ENCODE results near the gene TMTC1. TPM values are rescaled to one million over a fixed set of nuclear protein-coding genes. Genes with fewer than 3 reads are reported as not detected.

Gene TMTC1
- total RNA-seq, 1 donor from 2014 or later, result 35.3 TPM

DNA sequence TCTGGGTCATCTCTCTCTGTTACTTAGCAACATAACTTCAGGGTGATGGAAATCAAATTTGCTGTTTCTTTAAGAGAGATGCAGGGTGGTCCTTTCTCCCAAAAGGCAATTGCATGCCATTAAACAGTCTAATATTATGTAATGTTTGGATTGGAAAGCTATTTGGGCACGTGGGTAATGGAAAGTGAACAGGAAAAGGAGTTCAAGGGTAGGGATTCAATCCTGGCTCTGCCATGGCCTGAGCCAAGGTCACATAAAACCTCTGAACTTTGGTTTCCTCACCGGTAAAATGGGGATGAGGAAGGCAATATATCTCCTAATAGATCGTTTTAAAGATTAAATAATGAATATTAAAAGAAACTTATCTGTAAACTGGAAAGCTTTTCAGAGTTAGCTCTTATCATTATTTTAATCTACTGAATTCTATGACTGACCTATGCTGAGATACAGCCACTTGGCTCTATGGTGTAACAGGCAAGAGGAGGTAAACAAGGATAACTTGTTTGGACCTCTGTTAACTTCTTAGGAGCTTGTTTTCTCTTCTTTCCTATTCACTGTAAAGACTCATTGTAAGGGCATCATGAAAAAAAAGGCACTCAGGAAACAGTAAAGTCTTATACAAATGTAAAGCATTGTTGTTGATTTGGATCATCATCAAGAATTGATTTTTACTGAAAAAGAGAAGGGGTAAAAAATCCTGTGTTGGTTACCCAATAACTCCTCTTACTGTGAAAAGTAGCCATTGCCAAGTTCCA is 230.6 kb downstream of the TMTC1 start:
- DNase-seq (ENCODE audit: extremely low spot score, unreplicated experiment), result no peak
- H3K27ac Mint-ChIP-seq (ENCODE audit: unreplicated experiment), result no peak overlapping the region
- H3K36me3 Mint-ChIP-seq (ENCODE audit: unreplicated experiment), result peaks cover 19% of the 10 kb centered on the region

DNA sequence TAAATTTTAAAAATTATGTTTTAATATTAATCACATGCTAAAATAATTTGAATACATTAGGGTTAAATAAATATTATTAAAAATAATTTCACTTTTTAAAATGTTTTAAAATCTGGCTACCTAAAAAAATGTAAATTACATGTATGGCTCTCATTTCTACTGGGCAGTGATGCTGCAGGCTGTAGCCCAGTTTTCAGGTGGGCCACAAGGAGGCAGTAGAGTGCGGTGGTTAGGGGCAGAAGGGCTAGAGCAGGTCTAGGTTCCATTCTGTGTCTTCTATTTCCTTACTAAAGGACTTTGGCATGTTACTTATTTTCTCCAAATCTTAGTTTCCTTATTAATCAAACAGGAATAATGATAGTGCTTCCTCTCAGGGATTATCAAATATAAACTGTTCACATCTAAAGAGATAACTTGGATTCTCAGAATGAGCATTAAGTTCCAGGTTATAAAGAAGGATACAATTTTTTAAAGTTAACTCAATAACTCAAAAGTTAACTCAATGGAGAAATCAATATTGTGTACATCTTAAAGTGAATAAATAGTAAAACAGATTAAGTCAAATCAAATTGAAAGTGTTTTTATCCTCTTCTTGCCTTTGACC is 231.3 kb downstream of the TMTC1 start:
- TF ChIP-seq, protein P1, sequence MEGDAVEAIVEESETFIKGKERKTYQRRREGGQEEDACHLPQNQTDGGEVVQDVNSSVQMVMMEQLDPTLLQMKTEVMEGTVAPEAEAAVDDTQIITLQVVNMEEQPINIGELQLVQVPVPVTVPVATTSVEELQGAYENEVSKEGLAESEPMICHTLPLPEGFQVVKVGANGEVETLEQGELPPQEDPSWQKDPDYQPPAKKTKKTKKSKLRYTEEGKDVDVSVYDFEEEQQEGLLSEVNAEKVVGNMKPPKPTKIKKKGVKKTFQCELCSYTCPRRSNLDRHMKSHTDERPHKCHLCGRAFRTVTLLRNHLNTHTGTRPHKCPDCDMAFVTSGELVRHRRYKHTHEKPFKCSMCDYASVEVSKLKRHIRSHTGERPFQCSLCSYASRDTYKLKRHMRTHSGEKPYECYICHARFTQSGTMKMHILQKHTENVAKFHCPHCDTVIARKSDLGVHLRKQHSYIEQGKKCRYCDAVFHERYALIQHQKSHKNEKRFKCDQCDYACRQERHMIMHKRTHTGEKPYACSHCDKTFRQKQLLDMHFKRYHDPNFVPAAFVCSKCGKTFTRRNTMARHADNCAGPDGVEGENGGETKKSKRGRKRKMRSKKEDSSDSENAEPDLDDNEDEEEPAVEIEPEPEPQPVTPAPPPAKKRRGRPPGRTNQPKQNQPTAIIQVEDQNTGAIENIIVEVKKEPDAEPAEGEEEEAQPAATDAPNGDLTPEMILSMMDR (IDR thresholded peaks at IDR 0.05), result peak; percentile 91
- Mint-ChIP-seq H3K36me3 (ENCODE audit: unreplicated experiment) (peaks cover 19% of the 10 kb centered on the region), H3K4me1 (ENCODE audit: unreplicated experiment) (peaks cover 9% of the 10 kb centered on the region), H3K4me3 (ENCODE audit: unreplicated experiment) (no peak overlapping the region), H3K27ac (ENCODE audit: unreplicated experiment) (no peak overlapping the region), H3K27me3 (ENCODE audit: unreplicated experiment) (no peaks in the 10 kb centered on the region), H3K9me3 (ENCODE audit: unreplicated experiment) (no peaks in the 10 kb centered on the region)
- peak; percentile 87 for DNase-seq (ENCODE audit: extremely low spot score, unreplicated experiment)

More for the DNA sequence above, 230.6 kb downstream of the TMTC1 start:
- H3K9me3 Mint-ChIP-seq (ENCODE audit: unreplicated experiment), result no peaks in the 10 kb centered on the region
- H3K4me1 Mint-ChIP-seq (ENCODE audit: unreplicated experiment), result peaks cover 9% of the 10 kb centered on the region
- H3K4me3 Mint-ChIP-seq (ENCODE audit: unreplicated experiment), result no peak overlapping the region
- no peaks in the 10 kb centered on the region for H3K27me3 Mint-ChIP-seq (ENCODE audit: unreplicated experiment)
- TF ChIP-seq, protein P1 (IDR thresholded peaks at IDR 0.05), result no peak

DNA sequence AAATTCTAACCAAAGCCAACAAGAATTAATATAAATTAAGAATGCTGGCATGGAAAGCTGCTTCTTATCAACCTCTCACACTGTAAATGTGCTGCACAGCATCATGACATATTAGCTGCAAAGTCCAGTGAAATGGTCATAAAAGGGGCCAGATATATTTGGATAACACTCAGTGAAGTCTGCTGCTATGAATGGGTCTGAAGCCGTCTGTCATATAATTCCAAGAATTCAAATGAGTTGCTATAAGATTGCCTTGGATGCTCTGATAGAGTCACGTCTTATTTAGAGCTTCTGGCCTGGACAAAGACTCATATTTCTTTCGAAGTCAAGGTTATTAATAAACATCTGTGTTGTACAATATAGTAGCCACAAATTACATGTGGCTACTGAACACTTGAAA is 231.9 kb downstream of the TMTC1 start:
- H3K4me3 Mint-ChIP-seq (ENCODE audit: unreplicated experiment), result no peak overlapping the region
- no peaks in the 10 kb centered on the region for H3K9me3 Mint-ChIP-seq (ENCODE audit: unreplicated experiment)
- TF ChIP-seq, protein P1 (IDR thresholded peaks at IDR 0.05), result no peak
- no peaks in the 10 kb centered on the region for H3K27me3 Mint-ChIP-seq (ENCODE audit: unreplicated experiment)
- peaks cover 18% of the 10 kb centered on the region for H3K36me3 Mint-ChIP-seq (ENCODE audit: unreplicated experiment)
- DNase-seq (ENCODE audit: extremely low spot score, unreplicated experiment), result no peak
- no peak overlapping the region for H3K27ac Mint-ChIP-seq (ENCODE audit: unreplicated experiment)
- peaks cover 10% of the 10 kb centered on the region for H3K4me1 Mint-ChIP-seq (ENCODE audit: unreplicated experiment)

DNA sequence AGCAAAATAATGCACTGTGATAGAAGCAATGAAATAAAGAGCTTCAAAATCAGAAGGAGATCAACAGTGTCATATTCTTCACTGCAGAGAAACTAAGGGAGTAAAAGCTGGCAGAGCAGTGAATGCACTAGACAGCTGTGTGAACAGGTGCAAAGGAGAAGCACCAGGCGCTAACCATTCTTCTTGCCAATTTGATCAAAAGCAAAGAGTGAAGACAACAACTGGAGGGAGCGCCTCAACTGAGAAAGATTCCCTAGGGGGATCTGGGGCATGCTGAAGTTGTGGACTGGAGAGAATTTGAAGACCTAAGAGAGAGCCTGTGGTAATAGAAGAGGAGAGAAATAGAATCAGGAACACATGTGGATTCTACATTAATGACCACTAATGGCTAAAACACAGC is 235.9 kb downstream of the TMTC1 start:
- H3K27ac Mint-ChIP-seq (ENCODE audit: unreplicated experiment), result no peak overlapping the region
- TF ChIP-seq, protein P1 (IDR thresholded peaks at IDR 0.05), result no peak
- peaks cover 16% of the 10 kb centered on the region for H3K4me1 Mint-ChIP-seq (ENCODE audit: unreplicated experiment)
- no peaks in the 10 kb centered on the region for H3K27me3 Mint-ChIP-seq (ENCODE audit: unreplicated experiment)
- H3K9me3 Mint-ChIP-seq (ENCODE audit: unreplicated experiment), result no peaks in the 10 kb centered on the region
- no peak for DNase-seq (ENCODE audit: extremely low spot score, unreplicated experiment)
- no peak overlapping the region for H3K4me3 Mint-ChIP-seq (ENCODE audit: unreplicated experiment)
- H3K36me3 Mint-ChIP-seq (ENCODE audit: unreplicated experiment), result peaks cover 9% of the 10 kb centered on the region

DNA sequence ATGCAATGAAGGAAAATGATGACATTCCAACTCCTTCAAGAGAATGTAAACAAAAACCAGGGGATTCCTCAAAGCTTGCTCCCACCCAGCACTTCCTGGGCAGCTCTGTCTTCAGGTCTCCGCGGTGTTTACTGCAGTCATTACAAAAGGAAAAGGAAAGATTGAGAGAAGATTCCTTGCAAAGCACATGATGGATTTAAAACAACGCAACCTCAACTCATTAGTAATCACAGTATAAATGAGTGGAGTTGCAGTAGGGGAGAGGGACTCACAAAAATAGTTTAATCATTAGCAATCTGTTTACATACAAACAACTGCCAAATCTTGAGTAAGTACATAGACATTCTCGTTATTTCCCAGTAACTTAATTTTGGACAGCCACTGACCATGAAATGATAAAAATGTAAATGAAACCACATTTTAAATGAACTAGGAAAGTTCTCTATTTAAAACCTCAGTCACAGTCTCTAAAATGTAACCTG is 236.6 kb downstream of the TMTC1 start:
- Mint-ChIP-seq H3K9me3 (ENCODE audit: unreplicated experiment) (no peaks in the 10 kb centered on the region), H3K27me3 (ENCODE audit: unreplicated experiment) (no peaks in the 10 kb centered on the region), H3K4me3 (ENCODE audit: unreplicated experiment) (no peak overlapping the region), H3K4me1 (ENCODE audit: unreplicated experiment) (peaks cover 15% of the 10 kb centered on the region), H3K36me3 (ENCODE audit: unreplicated experiment) (peaks cover 9% of the 10 kb centered on the region), H3K27ac (ENCODE audit: unreplicated experiment) (no peak overlapping the region)
- TF ChIP-seq, protein P1 (IDR thresholded peaks at IDR 0.05), result no peak
- DNase-seq (ENCODE audit: extremely low spot score, unreplicated experiment), result no peak

Data from osteocyte (in vitro differentiated cells).